HEK293 (cell line): ENCODE measurements around the gene FAM168B.

Experiments
- CTCF ChIA-PET: fragments of 350-600 bp; formaldehyde crosslinking; extraction: SDS; loops from one replicate; lab custom pipeline; 2021; ENCODE audit warnings: antibody characterized with exemption; lab: Yijun Ruan, JAX
- POLR2A ChIA-PET: fragments of 300-600 bp; formaldehyde crosslinking; extraction: SDS; loops from one replicate; lab custom pipeline; 2020; ENCODE audit warnings: antibody characterized with exemption, inconsistent platforms; lab: Yijun Ruan, JAX
- H3K27ac ChIP-seq: fragments of 200-500 bp; sonication (Bioruptor generic); 2 replicates; pipeline ENCODE4 v1.5.1; 2014; ENCODE audit warnings: low read depth, low read length, control low read depth, inconsistent platforms; ENCODE audit errors: extremely low read depth
- H3K36me3 ChIP-seq, 2 experiments: fragments of 200-500 bp in 1 of 2; sonication (Bioruptor generic) in 1 of 2; 1 replicate in 1 of 2; 2 replicates in 1 of 2; pipeline ENCODE4 v1.5.1; 2014 to 2017; ENCODE audit warnings: inconsistent platforms in 2 of 2, low read length in 2 of 2; ENCODE audit not compliant: control insufficient read depth in 2 of 2, insufficient read depth in 1 of 2
- H3K4me1 ChIP-seq: fragments of 200-500 bp; sonication (Bioruptor generic); 2 replicates; pipeline ENCODE4 v1.5.1; 2014; ENCODE audit warnings: mild to moderate bottlenecking, low read length, inconsistent platforms; ENCODE audit not compliant: control insufficient read depth, insufficient read depth
- H3K4me3 ChIP-seq: 2 replicates; pipeline ENCODE4 v1.5.1; 2011; ENCODE audit warnings: low read depth, mild to moderate bottlenecking, control low read depth, low read length, moderate library complexity
- H3K9me3 ChIP-seq: fragments of 200-500 bp; sonication (Bioruptor generic); 2 replicates; pipeline ENCODE4 v1.5.1; 2014; ENCODE audit warnings: low read depth, low read length, inconsistent platforms; ENCODE audit not compliant: control insufficient read depth, insufficient read depth
- BCL11A ChIP-seq: fragments of 450-650 bp; formaldehyde crosslinking; IDR thresholded peaks from 2 replicates; pipeline ENCODE4 v1.5.1; 2016; ENCODE audit warnings: low read depth, missing biosample characterization, missing genetic modification characterization
- BCL11B ChIP-seq: fragments of 450-650 bp; formaldehyde crosslinking; IDR thresholded peaks from 2 replicates; pipeline ENCODE4 v1.5.1; 2016; ENCODE audit warnings: low read depth, missing biosample characterization, missing genetic modification characterization
- GLIS2 ChIP-seq: fragments of 450-650 bp; formaldehyde crosslinking; IDR thresholded peaks from 2 replicates; pipeline ENCODE4 v1.5.1; 2016; ENCODE audit warnings: missing biosample characterization, missing genetic modification characterization
- HIC1 ChIP-seq: fragments of 450-650 bp; formaldehyde crosslinking; IDR thresholded peaks from 2 replicates; pipeline ENCODE4 v1.5.1; 2016; ENCODE audit warnings: missing biosample characterization, missing genetic modification characterization
- MEIS1 ChIP-seq: sonication (generic); formaldehyde crosslinking; IDR thresholded peaks from 2 replicates; pipeline ENCODE4 v1.8.1; 2022; ENCODE audit warnings: missing genetic modification reagents, mild to moderate bottlenecking, borderline replicate concordance
- REPIN1 ChIP-seq: fragments of 450-650 bp; formaldehyde crosslinking; IDR thresholded peaks from 2 replicates; pipeline ENCODE4 v1.5.1; 2017; ENCODE audit warnings: missing biosample characterization, missing genetic modification characterization, low read depth
- TRIM28 ChIP-seq: IDR thresholded peaks from 2 replicates; pipeline ENCODE4 v1.6.1; 2011; ENCODE audit warnings: low read length, control low read depth, borderline replicate concordance
- YY1 ChIP-seq: fragments of 450-650 bp; formaldehyde crosslinking; IDR thresholded peaks from 2 replicates; pipeline ENCODE4 v1.5.1; 2018; ENCODE audit warnings: missing biosample characterization, missing genetic modification characterization
- YY2 ChIP-seq: fragments of 450-650 bp; formaldehyde crosslinking; IDR thresholded peaks from 2 replicates; pipeline ENCODE4 v1.5.1; 2016; ENCODE audit warnings: missing biosample characterization, missing genetic modification characterization
- ZBTB11 ChIP-seq: fragments of 450-650 bp; formaldehyde crosslinking; conservative IDR thresholded peaks from 2 replicates; pipeline ENCODE4 v1.5.1; 2016; ENCODE audit warnings: low read depth, missing biosample characterization, missing genetic modification characterization
- ZBTB20 ChIP-seq: fragments of 450-650 bp; formaldehyde crosslinking; IDR thresholded peaks from 2 replicates; pipeline ENCODE4 v1.5.1; 2016; ENCODE audit warnings: missing biosample characterization, missing genetic modification characterization
- ZBTB48 ChIP-seq: fragments of 450-650 bp; formaldehyde crosslinking; IDR thresholded peaks from 2 replicates; pipeline ENCODE4 v1.5.1; 2016; ENCODE audit warnings: missing biosample characterization, missing genetic modification characterization
- ZNF146 ChIP-seq: fragments of 450-650 bp; formaldehyde crosslinking; IDR thresholded peaks from 2 replicates; pipeline ENCODE4 v1.5.1; 2016; ENCODE audit warnings: missing biosample characterization, missing genetic modification characterization
- ZNF157 ChIP-seq: fragments of 450-650 bp; formaldehyde crosslinking; IDR thresholded peaks from 2 replicates; pipeline ENCODE4 v1.5.1; 2016; ENCODE audit warnings: missing biosample characterization, missing genetic modification characterization
- ZNF211 ChIP-seq: fragments of 450-650 bp; formaldehyde crosslinking; IDR thresholded peaks from 2 replicates; pipeline ENCODE4 v1.5.1; 2016; ENCODE audit warnings: low read depth, missing biosample characterization, missing genetic modification characterization
- ZNF248 ChIP-seq: fragments of 450-650 bp; formaldehyde crosslinking; IDR thresholded peaks from 2 replicates; pipeline ENCODE4 v1.5.1; 2017; ENCODE audit warnings: missing biosample characterization, missing genetic modification characterization
- ZNF26 ChIP-seq: fragments of 450-650 bp; formaldehyde crosslinking; IDR thresholded peaks from 2 replicates; pipeline ENCODE4 v1.5.1; 2016; ENCODE audit warnings: missing biosample characterization, missing genetic modification characterization
- ZNF280C ChIP-seq: fragments of 450-650 bp; formaldehyde crosslinking; IDR thresholded peaks from 2 replicates; pipeline ENCODE4 v1.5.1; 2016; ENCODE audit warnings: missing biosample characterization, missing genetic modification characterization
- ZNF423 ChIP-seq: fragments of 450-650 bp; formaldehyde crosslinking; IDR thresholded peaks from 2 replicates; pipeline ENCODE4 v1.5.1; 2016; ENCODE audit warnings: missing biosample characterization, missing genetic modification characterization
- ZNF518A ChIP-seq: fragments of 450-650 bp; formaldehyde crosslinking; conservative IDR thresholded peaks from 2 replicates; pipeline ENCODE4 v1.5.1; 2016; ENCODE audit warnings: low read depth, missing biosample characterization, missing genetic modification characterization
- ZNF596 ChIP-seq: fragments of 450-650 bp; IDR thresholded peaks from 2 replicates; pipeline ENCODE4 v1.5.0; 2018; ENCODE audit warnings: missing biosample characterization, mild to moderate bottlenecking, missing genetic modification characterization, moderate library complexity
- ZNF600 ChIP-seq: fragments of 450-650 bp; formaldehyde crosslinking; IDR thresholded peaks from 2 replicates; pipeline ENCODE4 v1.5.1; 2016; ENCODE audit warnings: missing biosample characterization, missing genetic modification characterization
- ZNF677 ChIP-seq: fragments of 450-650 bp; IDR thresholded peaks from 2 replicates; pipeline ENCODE4 v1.5.0; 2018; ENCODE audit warnings: missing biosample characterization, mild to moderate bottlenecking, missing genetic modification characterization, moderate library complexity
- ZNF768 ChIP-seq: fragments of 450-650 bp; formaldehyde crosslinking; IDR thresholded peaks from 2 replicates; pipeline ENCODE4 v1.5.1; 2018; ENCODE audit warnings: missing biosample characterization, mild to moderate bottlenecking, missing genetic modification characterization
- ZNF776 ChIP-seq: fragments of 450-650 bp; formaldehyde crosslinking; IDR thresholded peaks from 2 replicates; pipeline ENCODE4 v1.5.0; 2017; ENCODE audit warnings: missing biosample characterization, missing genetic modification characterization, borderline replicate concordance

FAM168B gene

GRCh38 chr2:131052741-131053263 is 40.5 kb downstream of the FAM168B start (continued):
- TF ChIP-seq ZBTB11 (tag by site-specific recombination) = no peak
- TF ChIP-seq ZBTB48 (tag by site-specific recombination) = no peak
- TF ChIP-seq ZNF518A (tag by site-specific recombination) = no peak
- no peak for TF ChIP-seq ZNF768 (tag by site-specific recombination)
- TF ChIP-seq ZNF146 (tag by site-specific recombination) = no peak
- TF ChIP-seq ZNF677 (tag by site-specific recombination) = no peak
- TF ChIP-seq YY1 (tag by site-specific recombination) = no peak
- no peak for TF ChIP-seq ZNF600 (tag by site-specific recombination)
- no peak for TF ChIP-seq HIC1 (tag by site-specific recombination)
- no peak for TF ChIP-seq ZNF776
- no peak for TF ChIP-seq BCL11B
- no peak for TF ChIP-seq GLIS2 (tag by site-specific recombination)
- TF ChIP-seq ZNF423 (tag by site-specific recombination) = no peak
- TF ChIP-seq TRIM28 = no peak

GRCh38 chr2:131050896-131051295 is 42.4 kb downstream of the FAM168B start:
- H3K4me1 ChIP-seq = no peaks in the 10 kb centered on the region
- ChIA-PET CTCF (no interaction called here), POLR2A (no interaction called here)
- H3K36me3 ChIP-seq = peaks cover 16 to 98% of the 10 kb centered on the region in 2 experiments
- no peak for TF ChIP-seq ZNF157
- TF ChIP-seq YY2 = no peak
- TF ChIP-seq ZBTB20 (tag by site-specific recombination) = no peak
- no peak for TF ChIP-seq ZNF26
- no peak for TF ChIP-seq ZNF248
- no peak for TF ChIP-seq ZNF280C (tag by site-specific recombination)
- TF ChIP-seq ZNF596 (tag by site-specific recombination) = no peak
- no peak for TF ChIP-seq MEIS1 (CRISPR knock-in tag)
- TF ChIP-seq BCL11A (tag by site-specific recombination) = no peak
- no peak for TF ChIP-seq REPIN1 (tag by site-specific recombination)
- no peak for TF ChIP-seq ZNF211
- H3K9me3 ChIP-seq = no peaks in the 10 kb centered on the region
- no peak overlapping the region for H3K27ac ChIP-seq
- H3K4me3 ChIP-seq = no peak overlapping the region
